PC-3 (cell line): ENCODE measurements around the gene TOX3. TPM values are rescaled to one million over a fixed set of nuclear protein-coding genes. Genes with fewer than 3 reads are reported as not detected.

Experiments used
- ATAC-seq: fragments of 200-7000 bp; cut with Tn5 transposase; 2 replicates; pipeline ENCODE4 v1.9.1; 2020; ENCODE audit warnings: mild to moderate bottlenecking, moderate library complexity
- BruUV-seq: library from RNA; stranded (reverse); fragments of 400-500 nt; replicated peaks from 2 replicates; lab custom pipeline; 2021; lab: Mats Ljungman, UMichigan
- CTCF ChIA-PET: fragments of 300-600 bp; sonication (Branson Sonifier 250); formaldehyde crosslinking; loops from one replicate; lab custom pipeline; 2022; ENCODE audit warnings: antibody characterized with exemption; lab: Charles Lee
- POLR2A ChIA-PET: fragments of 300-600 bp; sonication (Branson Sonifier 250); formaldehyde crosslinking; loops from one replicate; lab custom pipeline; 2022; ENCODE audit warnings: antibody characterized with exemption; ENCODE audit not compliant: unreplicated experiment; lab: Charles Lee
- DNase-seq: peaks from one replicate; pipeline ENCODE4 v3.0.0-alpha.2; 2015
- H2AFZ ChIP-seq: fragments of 300-600 bp; sonication (generic); 2 replicates; pipeline ENCODE4 v1.6.0; 2016; ENCODE audit warnings: antibody characterized with exemption, low read length
- H3F3A ChIP-seq: fragments of 300-600 bp; sonication (generic); one replicate; pipeline ENCODE4 v1.6.0; 2017; ENCODE audit warnings: antibody characterized with exemption, low read length, control low read depth, mild to moderate bottlenecking; ENCODE audit not compliant: unreplicated experiment
- H3K27ac ChIP-seq: fragments of 300-600 bp; sonication (generic); 2 replicates; pipeline ENCODE4 v1.5.1; 2016; ENCODE audit warnings: mild to moderate bottlenecking, low read length
- H3K27me3 ChIP-seq: fragments of 300-600 bp; sonication (generic); 2 replicates; pipeline ENCODE4 v1.6.1; 2016; ENCODE audit warnings: low read length, mixed read lengths
- H3K36me3 ChIP-seq: fragments of 300-600 bp; sonication (generic); 2 replicates; pipeline ENCODE4 v1.6.1; 2016; ENCODE audit warnings: low read depth, mixed run types, low read length, mixed read lengths
- H3K4me1 ChIP-seq: fragments of 300-600 bp; sonication (generic); 2 replicates; pipeline ENCODE4 v1.5.1; 2016; ENCODE audit warnings: low read length; ENCODE audit not compliant: insufficient read depth
- H3K4me2 ChIP-seq: fragments of 300-600 bp; sonication (generic); 2 replicates; pipeline ENCODE4 v1.6.0; 2016; ENCODE audit warnings: low read length
- H3K4me3 ChIP-seq: fragments of 300-600 bp; sonication (generic); 2 replicates; pipeline ENCODE4 v1.5.1; 2016; ENCODE audit warnings: mild to moderate bottlenecking, low read length, mixed read lengths
- H3K79me2 ChIP-seq: fragments of 300-600 bp; sonication (generic); 2 replicates; pipeline ENCODE4 v1.6.1; 2017; ENCODE audit warnings: low read length, mixed read lengths
- H3K9ac ChIP-seq: fragments of 300-600 bp; sonication (generic); 2 replicates; pipeline ENCODE4 v1.6.0; 2016; ENCODE audit warnings: mild to moderate bottlenecking, low read length
- H3K9me2 ChIP-seq: fragments of 300-600 bp; sonication (generic); replicated peaks from 2 replicates; pipeline ENCODE4 v1.6.1; 2016; ENCODE audit warnings: mixed run types, low read length, mixed read lengths
- H3K9me3 ChIP-seq: fragments of 300-600 bp; sonication (generic); 2 replicates; pipeline ENCODE4 v1.6.1; 2016; ENCODE audit warnings: low read length, mixed read lengths
- H4K20me1 ChIP-seq: fragments of 300-600 bp; sonication (generic); 2 replicates; pipeline ENCODE4 v1.6.1; 2016; ENCODE audit warnings: low read length, mixed read lengths
- EZH2 ChIP-seq: fragments of 300-600 bp; sonication (generic); IDR thresholded peaks from one replicate; pipeline ENCODE4 v1.6.1; 2017; ENCODE audit warnings: antibody characterized with exemption, mild to moderate bottlenecking, low read length; ENCODE audit not compliant: unreplicated experiment
- EZH2phosphoT487 ChIP-seq: fragments of 300-600 bp; sonication (generic); IDR thresholded peaks from 2 replicates; pipeline ENCODE4 v1.6.1; 2018; ENCODE audit warnings: mild to moderate bottlenecking, antibody characterized with exemption, low read length, borderline replicate concordance
- intact Hi-C: fragments of 100-400 bp; cut with micrococcal nuclease; formaldehyde crosslinking; loops from 2 replicates; pipeline ENCODE4 v1.9.0; 2023
- total RNA-seq: library from RNA; depleted of rRNA; stranded (reverse); fragments of >200 nt; gene quantifications from 2 replicates; pipeline ENCODE4 v1.2.3, GENCODE V29; 2014
- TF ChIP-seq, protein P1 (sequence below): fragments of 300-600 bp; sonication (generic); conservative IDR thresholded peaks from 2 replicates; pipeline ENCODE4 v1.5.1; 2017; ENCODE audit warnings: antibody characterized with exemption, low read depth, mild to moderate bottlenecking, low read length

The TOX3 gene
- total RNA-seq, 1 experiment from 2014 or later, result not detected

DNA sequence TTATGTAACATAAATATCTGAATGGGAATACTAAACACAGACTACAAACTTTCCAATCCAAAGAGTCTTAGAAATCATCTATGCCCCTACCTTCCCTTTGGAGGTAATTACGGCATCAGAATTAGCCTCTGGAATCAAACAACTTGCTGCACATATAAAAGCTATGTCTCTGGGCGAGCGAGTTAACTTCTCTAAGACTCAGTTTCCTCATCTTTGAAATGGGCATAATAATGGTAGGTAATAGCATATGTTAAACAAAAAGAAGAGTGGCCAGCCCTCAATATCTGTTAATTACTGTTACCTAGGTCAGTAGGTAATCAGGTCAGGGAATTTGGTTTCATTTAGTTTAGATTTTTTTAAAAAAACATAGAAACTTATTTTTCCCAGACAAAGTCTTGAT is 153.5 kb downstream of the TOX3 start:
- no peak for ATAC-seq
- TF ChIP-seq, protein P1, sequence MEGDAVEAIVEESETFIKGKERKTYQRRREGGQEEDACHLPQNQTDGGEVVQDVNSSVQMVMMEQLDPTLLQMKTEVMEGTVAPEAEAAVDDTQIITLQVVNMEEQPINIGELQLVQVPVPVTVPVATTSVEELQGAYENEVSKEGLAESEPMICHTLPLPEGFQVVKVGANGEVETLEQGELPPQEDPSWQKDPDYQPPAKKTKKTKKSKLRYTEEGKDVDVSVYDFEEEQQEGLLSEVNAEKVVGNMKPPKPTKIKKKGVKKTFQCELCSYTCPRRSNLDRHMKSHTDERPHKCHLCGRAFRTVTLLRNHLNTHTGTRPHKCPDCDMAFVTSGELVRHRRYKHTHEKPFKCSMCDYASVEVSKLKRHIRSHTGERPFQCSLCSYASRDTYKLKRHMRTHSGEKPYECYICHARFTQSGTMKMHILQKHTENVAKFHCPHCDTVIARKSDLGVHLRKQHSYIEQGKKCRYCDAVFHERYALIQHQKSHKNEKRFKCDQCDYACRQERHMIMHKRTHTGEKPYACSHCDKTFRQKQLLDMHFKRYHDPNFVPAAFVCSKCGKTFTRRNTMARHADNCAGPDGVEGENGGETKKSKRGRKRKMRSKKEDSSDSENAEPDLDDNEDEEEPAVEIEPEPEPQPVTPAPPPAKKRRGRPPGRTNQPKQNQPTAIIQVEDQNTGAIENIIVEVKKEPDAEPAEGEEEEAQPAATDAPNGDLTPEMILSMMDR, result no peak
- TF ChIP-seq EZH2phosphoT487 (no peak), EZH2 (no peak)
- Histone ChIP-seq H3F3A (no peaks in the 10 kb centered on the region), H3K79me2 (no peaks in the 10 kb centered on the region), H3K36me3 (no peaks in the 10 kb centered on the region), H3K9me2 (no peaks in the 10 kb centered on the region), H3K27me3 (no peaks in the 10 kb centered on the region), H3K4me2 (no peak overlapping the region), H3K4me1 (no peaks in the 10 kb centered on the region), H3K9ac (no peak overlapping the region), H3K9me3 (no peaks in the 10 kb centered on the region), H4K20me1 (no peaks in the 10 kb centered on the region), H3K4me3 (no peak overlapping the region), H3K27ac (no peak overlapping the region), H2AFZ (no peak overlapping the region)
- intact Hi-C loops, result no loop called here
- ChIA-PET CTCF (no interaction called here), POLR2A (no interaction called here)
- DNase-seq, result no peak
- BruUV-seq, result no TSS peak

DNA sequence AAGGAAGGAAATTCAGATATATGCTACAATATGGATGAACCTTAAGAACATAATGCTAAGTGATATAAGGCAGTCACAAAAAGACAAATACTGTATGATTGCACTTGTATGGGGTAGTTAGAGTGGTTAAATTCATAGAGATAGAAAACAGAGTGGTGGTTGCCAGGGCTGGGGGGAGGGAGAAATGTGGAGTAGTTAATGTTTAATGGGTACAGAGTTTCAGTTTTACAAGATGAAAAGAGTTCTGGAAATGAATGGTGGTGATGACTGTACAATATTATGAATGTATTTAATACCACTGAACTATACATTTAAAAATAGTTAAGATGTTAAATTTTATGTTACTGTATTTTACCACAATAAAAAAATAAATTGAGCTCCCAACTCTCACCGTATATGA is 157.9 kb downstream of the TOX3 start:
- BruUV-seq, result no TSS peak
- H3K9me2 ChIP-seq, result no peaks in the 10 kb centered on the region
- no peaks in the 10 kb centered on the region for H3K4me1 ChIP-seq
- intact Hi-C loops, result no loop called here
- ChIA-PET POLR2A (no interaction called here), CTCF (no interaction called here)
- no peak overlapping the region for H3K9ac ChIP-seq
- DNase-seq (no peak), ATAC-seq (no peak)
- no peaks in the 10 kb centered on the region for H3K36me3 ChIP-seq
- H2AFZ ChIP-seq, result no peak overlapping the region
- no peaks in the 10 kb centered on the region for H3F3A ChIP-seq
- H3K79me2 ChIP-seq, result no peaks in the 10 kb centered on the region
- H4K20me1 ChIP-seq, result no peaks in the 10 kb centered on the region
- no peak overlapping the region for H3K27ac ChIP-seq
- no peak for TF ChIP-seq EZH2phosphoT487
- no peak for TF ChIP-seq EZH2
- TF ChIP-seq, protein P1, result no peak
- H3K27me3 ChIP-seq, result no peaks in the 10 kb centered on the region
- no peaks in the 10 kb centered on the region for H3K9me3 ChIP-seq
- no peak overlapping the region for H3K4me2 ChIP-seq
- H3K4me3 ChIP-seq, result no peak overlapping the region
